ENCODE data around the gene CRB3. TPM values are rescaled to one million over a fixed set of nuclear protein-coding genes. Genes with fewer than 3 reads are reported as not detected.

The CRB3 gene
- polyA plus RNA-seq, 2 of the 4 experiments (the other 2 are of a cell fraction): 1.9 to 5.7 TPM

GRCh38 chr19:6415591-6416190, 48.4 kb upstream of the CRB3 start:
- DNase-seq (ENCODE audit: low read depth in 1 of 2, low spot score in 1 of 2): no peak
- ChIA-PET POLR2A (no interaction called here), CTCF (interaction anchor here (1.2 kb wide), 1 partner anchor 197 kb away, joined by 3 read pairs; no protein-coding TSS in a partner anchor)
- ATAC-seq: no peak
- TF ChIP-seq CHD4 (IDR thresholded peaks at IDR 0.05; ENCODE audit: borderline replicate concordance) (no peak), KDM1A (IDR thresholded peaks at IDR 0.05; ENCODE audit: low read depth) (no peak), POLR2AphosphoS2 (conservative IDR thresholded peaks at IDR 0.05; ENCODE audit: low read length) (no peak), ZC3H11A (IDR thresholded peaks at IDR 0.05) (no peak), BHLHE40 (IDR thresholded peaks at IDR 0.05; ENCODE audit: low read depth, low read length) (no peak), ELK1 (IDR thresholded peaks at IDR 0.05; ENCODE audit: low read depth, low read length) (no peak), EP300 (IDR thresholded peaks at IDR 0.05) (no peak), CEBPB (IDR thresholded peaks at IDR 0.05) (no peak), TFCP2L1 (CRISPR knock-in tag; IDR thresholded peaks at IDR 0.05) (no peak), NPAS2 (CRISPR knock-in tag; IDR thresholded peaks at IDR 0.05; ENCODE audit: borderline replicate concordance) (no peak), HEYL (CRISPR knock-in tag; IDR thresholded peaks at IDR 0.05) (no peak), HDAC2 (IDR thresholded peaks at IDR 0.05) (no peak), PHF8 (IDR thresholded peaks at IDR 0.05; ENCODE audit: borderline replicate concordance, low read depth) (no peak), TP53 (CRISPR knock-in tag; IDR thresholded peaks at IDR 0.05) (no peak), NR3C1 (IDR thresholded peaks at IDR 0.05) (no peak), NFE2L2 (conservative IDR thresholded peaks at IDR 0.05; ENCODE audit: low read length) (no peak), RCOR1 (IDR thresholded peaks at IDR 0.05; ENCODE audit: low read depth, low read length) (no peak), JUNB (IDR thresholded peaks at IDR 0.05) (no peak), FOXS1 (CRISPR knock-in tag; IDR thresholded peaks at IDR 0.05) (no peak), MAFK (IDR thresholded peaks at IDR 0.05; ENCODE audit: partially characterized antibody) (no peak)
- Histone ChIP-seq H3K4me1 (no peaks in the 10 kb centered on the region), H3K4me3 (no peak overlapping the region), H3K9me3 (no peaks in the 10 kb centered on the region), H3K4me2 (no peak overlapping the region), H3K27ac (no peak overlapping the region)
- no peak for FAIRE-seq
- WGBS (ENCODE audit: missing lambda C conversion rate): 95% methylated on average over 12 of the region's 32 CpGs

- no peak overlapping the region for H3K27ac ChIP-seq
- H3K4me2 ChIP-seq: no peak overlapping the region
- FAIRE-seq: no peak
- POLR2A ChIA-PET: no interaction called here
- 93% methylated on average over 18 of the region's 29 CpGs for WGBS (ENCODE audit: missing lambda C conversion rate)
- peaks cover under 1% of the 10 kb centered on the region; the same call in 1 of the 3 replicates for H3K4me1 ChIP-seq
- no peak for DNase-seq (ENCODE audit: low read depth in 1 of 2, low spot score in 1 of 2)
- H3K9me3 ChIP-seq: no peaks in the 10 kb centered on the region
- H3K4me3 ChIP-seq: no peak overlapping the region
- TF ChIP-seq NR3C1 (IDR thresholded peaks at IDR 0.05): no peak
- no peak for TF ChIP-seq CBX2 (IDR thresholded peaks at IDR 0.05; ENCODE audit: borderline replicate concordance, low read depth)
- no peak for TF ChIP-seq ZFP36 (IDR thresholded peaks at IDR 0.05; ENCODE audit: borderline replicate concordance, partially characterized antibody)
- no peak for TF ChIP-seq CHD2 (IDR thresholded peaks at IDR 0.05; ENCODE audit: low read length, partially characterized antibody)
- no peak for TF ChIP-seq POLR2A (IDR thresholded peaks at IDR 0.05; ENCODE audit: low read length)
- no peak for TF ChIP-seq EHF (CRISPR knock-in tag; IDR thresholded peaks at IDR 0.05)
- TF ChIP-seq ZNF302 (CRISPR knock-in tag; IDR thresholded peaks at IDR 0.05): no peak
- TF ChIP-seq CTCF (IDR thresholded peaks at IDR 0.05): no peak
- no peak for TF ChIP-seq RCOR1 (IDR thresholded peaks at IDR 0.05; ENCODE audit: low read depth, low read length)
- no peak for TF ChIP-seq FOSB (CRISPR knock-in tag; IDR thresholded peaks at IDR 0.05)
- TF ChIP-seq HEYL (CRISPR knock-in tag; IDR thresholded peaks at IDR 0.05): no peak
- no peak for TF ChIP-seq ZSCAN20 (CRISPR knock-in tag; IDR thresholded peaks at IDR 0.05)
- TF ChIP-seq PBX3 (IDR thresholded peaks at IDR 0.05): no peak
- TF ChIP-seq MAX (IDR thresholded peaks at IDR 0.05): no peak
- TF ChIP-seq HDAC2 (IDR thresholded peaks at IDR 0.05): no peak
- no peak for TF ChIP-seq HOXA7 (CRISPR knock-in tag; IDR thresholded peaks at IDR 0.05)
- no peak for TF ChIP-seq CEBPB (IDR thresholded peaks at IDR 0.05)
- TF ChIP-seq ZC3H11A (IDR thresholded peaks at IDR 0.05): no peak
- TF ChIP-seq RARB (CRISPR knock-in tag; IDR thresholded peaks at IDR 0.05): no peak
- TF ChIP-seq RFX5 (IDR thresholded peaks at IDR 0.05): no peak
- ATAC-seq: no peak
- CTCF ChIA-PET: interaction anchor here (0.7 to 1.3 kb wide), 4 partner anchors 13 to 582 kb away, joined by 3 to 4 read pairs (median 3); partner anchors contain the start of gene SLC25A41
Measured at GRCh38 chr19:6416658-6417405, 47.2 kb upstream of the CRB3 start.

Data from A549 (cell line).